Activated T-helper 1 cell treated with anti-CD3 and anti-CD28 coated beads, Interleukin-2, amount 50 U/mL, for 16 hours (primary cell): ENCODE data around the gene FASTK.
A peak's percentile ranks its signal among the peaks of the same experiment; 100 is the strongest.

Source experiments
- DNase-seq, 2 donors: peaks; one replicate each; pipeline ENCODE4 v3.0.0-alpha.2; 2020; ENCODE audit warnings: low read depth in 1 of 2, low spot score in 1 of 2

FASTK gene

DNA sequence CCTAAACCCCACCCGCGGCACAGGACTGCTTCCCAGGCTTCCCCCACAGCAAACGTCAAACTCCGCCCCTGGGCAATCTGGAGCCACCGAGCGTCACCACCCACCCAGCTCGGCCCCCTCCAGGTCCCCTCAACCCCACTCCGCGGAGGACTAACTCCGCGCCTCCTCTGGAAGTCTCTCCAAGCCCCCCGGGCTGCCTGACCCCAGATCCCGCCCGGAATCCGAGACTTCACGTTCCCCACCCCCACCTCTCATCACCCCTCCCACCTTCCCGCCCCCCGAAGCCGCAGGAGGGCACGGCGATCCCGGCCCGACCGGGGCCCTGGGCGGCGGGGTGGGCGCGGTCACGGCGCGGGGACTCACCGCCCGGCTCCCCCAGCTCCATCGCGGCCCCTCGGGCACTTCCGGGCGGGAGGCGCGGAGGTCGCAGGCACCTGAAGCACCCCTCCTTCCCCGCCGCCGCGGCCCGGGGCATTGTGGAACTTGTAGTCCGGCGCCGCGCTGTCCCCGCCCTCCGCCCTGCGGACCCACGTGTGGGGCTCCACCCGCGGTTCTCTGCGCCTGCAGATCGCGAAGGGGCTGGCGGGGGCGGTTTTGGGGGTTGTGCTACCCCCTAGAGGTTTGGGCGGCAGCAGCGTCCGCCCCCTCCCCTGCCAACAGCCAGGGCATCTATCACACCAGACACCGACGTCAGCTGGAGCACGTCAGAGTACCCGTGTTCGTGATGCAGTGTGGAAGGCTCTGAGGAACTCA lies 2.6 kb upstream of the FASTK start, which contains the start of gene TMUB1:
Gene TMUB1, minus strand, starts transcription at position 423 of the 753 bp plus-strand sequence. CDS start 930 bp downstream, outside the sequence.
- DNase-seq = peak; percentile 62 to 79

- no peak for DNase-seq
These were observed 1.8 kb upstream of the FASTK start for GRCh38 chr7:151082141-151083070.

GRCh38 chr7:151081170-151082101 lies 827 bp upstream of the FASTK start:
- no peak for DNase-seq

DNA sequence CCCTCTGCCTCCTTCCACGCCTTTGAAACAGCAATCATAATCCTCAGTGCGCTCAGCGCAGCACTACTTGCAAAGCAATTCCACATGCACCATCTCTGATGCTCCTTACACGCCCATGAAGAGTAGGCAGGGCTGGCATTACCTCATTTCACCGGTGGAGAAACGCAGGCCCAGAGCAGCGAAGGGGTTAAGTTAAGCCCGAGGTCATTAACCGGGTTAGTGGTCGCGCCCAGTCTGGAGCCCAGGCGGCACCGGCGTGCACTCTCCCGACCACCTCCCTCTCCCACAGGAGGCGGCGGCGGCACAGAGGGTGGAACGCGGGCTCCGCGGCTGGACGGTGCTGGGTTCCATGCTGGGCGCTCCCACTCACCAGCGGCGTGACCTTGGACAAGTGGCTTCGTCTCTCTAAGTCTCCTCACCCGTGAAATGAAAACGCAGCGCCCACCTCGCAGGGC lies 515 bp downstream of the FASTK start:
- no peak for DNase-seq

DNA sequence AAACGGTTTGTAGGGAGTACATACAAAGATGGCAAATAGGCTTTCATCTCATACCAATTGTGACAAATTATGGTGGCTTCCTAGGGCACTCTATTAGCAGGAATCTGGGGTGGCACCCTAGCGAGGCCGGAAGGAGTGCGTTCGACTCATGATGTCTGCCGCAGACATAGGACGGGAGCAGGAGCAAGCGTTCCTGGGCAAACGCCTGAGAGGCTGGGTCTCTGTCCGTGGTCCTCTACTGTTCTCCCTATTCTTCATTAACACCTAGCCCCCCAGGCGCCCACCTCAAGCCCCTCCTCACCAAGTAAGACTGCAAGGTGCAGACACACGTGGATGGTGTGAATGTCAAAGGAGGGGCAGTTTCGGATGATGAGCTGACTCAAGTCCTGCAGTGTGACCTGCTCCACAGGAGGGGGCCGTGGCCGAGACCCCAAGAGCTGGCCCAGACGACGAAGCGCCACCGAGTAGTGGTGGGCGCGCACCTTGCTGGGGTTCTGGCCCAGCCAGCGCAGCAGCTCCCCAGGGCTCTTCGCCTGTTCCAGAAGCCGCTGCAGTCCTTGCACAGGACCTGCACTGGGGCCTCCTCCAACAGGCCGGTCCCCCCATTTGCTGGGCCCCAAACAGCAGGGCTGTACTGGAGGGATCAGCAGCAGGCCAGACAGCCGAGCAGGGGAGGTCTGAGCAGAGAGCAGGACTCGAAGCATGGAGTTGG lies 1.3 kb downstream of the FASTK start:
- no peak for DNase-seq

- DNase-seq = no peak
These were observed 2.2 kb downstream of the FASTK start for GRCh38 chr7:151078233-151079040.

GRCh38 chr7:151077705-151078232 lies 2.8 kb downstream of the FASTK start:
- no peak for DNase-seq

- no peak for DNase-seq
These were observed 3.5 kb downstream of the FASTK start for GRCh38 chr7:151076863-151077704.

DNA sequence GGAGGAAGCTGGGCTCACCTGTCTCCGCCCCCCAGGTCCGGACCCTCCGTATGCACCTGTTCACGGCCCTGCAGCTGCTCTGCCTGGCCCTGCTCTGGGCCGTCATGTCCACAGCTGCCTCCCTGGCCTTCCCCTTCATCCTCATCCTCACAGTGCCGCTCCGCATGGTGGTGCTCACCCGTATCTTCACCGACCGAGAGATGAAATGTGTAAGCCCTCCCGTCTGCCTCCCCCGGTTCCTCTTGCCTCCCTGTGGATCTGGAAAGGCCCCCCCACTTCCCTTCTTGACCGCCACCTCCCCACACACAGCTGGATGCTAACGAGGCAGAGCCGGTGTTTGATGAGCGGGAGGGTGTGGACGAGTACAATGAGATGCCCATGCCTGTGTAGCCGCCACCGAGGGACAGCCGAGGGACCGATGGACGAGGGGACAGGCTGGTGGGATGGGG lies 4.6 kb downstream of the FASTK start:
- DNase-seq = no peak

- no peak for DNase-seq
These were observed 5.0 kb downstream of the FASTK start for GRCh38 chr7:151075662-151075971.

- no peak for DNase-seq
These were observed 5.6 kb downstream of the FASTK start for GRCh38 chr7:151074817-151075661.

DNA sequence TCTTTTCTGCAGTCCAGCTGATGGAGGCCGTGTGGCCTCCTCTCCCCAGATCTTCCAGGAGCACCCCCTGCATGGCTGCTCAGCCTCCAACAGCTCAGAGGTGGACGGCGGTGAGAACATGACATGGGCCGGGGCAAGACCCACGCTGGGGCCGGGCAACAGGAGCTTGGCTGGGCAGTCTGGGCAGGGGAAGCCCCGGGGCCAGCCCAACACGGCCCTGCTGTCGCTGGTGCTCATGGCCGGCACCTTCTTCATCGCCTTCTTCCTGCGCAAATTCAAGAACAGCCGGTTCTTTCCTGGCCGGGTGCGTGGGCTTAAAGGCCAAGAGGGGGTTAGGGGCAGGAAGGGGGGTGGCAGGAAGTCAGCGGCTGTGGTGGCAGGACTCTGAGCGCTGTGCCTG lies 6.6 kb downstream of the FASTK start:
- no peak for DNase-seq

GRCh38 chr7:151071032-151071866 lies 9.4 kb downstream of the FASTK start:
- DNase-seq = no peak

DNA sequence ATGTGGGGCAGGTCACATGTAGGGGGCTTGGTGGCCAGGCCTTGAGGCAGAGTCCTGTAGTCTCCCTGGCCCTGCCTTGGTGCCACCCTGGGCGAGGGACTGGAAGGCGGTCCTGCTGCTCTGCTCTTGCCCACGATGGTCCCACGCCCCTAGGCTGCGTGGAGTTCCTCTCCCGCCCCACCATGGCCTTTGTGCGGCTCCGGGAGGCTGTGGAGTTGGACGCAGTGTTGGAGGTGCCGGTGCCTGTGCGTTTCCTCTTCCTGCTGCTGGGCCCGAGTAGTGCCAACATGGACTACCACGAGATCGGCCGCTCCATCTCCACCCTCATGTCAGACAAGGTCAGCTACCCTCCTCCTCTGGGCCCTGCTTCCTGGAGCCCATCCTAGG lies 10.0 kb downstream of the FASTK start:
- no peak for DNase-seq

DNA sequence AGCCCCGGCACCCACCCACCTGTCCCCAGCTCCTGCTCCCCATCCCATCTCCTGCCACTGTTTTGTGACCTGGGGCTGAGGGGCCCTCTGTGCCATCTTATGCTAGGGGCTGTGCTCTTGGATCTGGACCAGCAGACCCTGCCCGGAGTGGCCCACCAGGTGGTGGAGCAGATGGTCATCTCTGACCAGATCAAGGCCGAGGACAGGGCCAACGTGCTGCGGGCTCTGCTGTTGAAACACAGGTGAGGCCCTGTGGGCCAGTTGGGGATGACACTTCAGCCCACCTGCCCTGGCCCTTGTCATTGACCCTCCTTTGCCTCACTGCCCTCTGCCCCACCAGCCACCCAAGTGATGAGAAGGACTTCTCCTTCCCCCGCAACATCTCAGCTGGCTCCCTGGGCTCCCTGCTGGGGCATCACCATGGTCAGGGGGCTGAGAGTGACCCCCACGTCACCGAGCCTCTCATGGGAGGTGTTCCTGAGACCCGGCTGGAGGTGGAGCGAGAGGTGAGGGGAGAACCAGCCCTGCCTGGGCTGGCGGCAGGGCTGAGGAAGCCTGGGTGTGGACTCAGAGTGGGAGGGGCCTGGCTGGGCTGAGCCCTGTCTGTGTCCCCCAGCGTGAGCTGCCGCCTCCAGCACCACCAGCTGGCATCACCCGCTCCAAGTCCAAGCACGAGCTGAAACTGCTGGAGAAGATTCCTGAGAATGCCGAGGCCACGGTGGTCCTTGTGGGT lies 10.6 kb downstream of the FASTK start:
- DNase-seq = no peak
